Measurements from ENCODE around the gene RIF1.

GRCh38 chr2:151363709-151364108 lies 46.0 kb upstream of the RIF1 start:
- no peak for TF ChIP-seq YY1 (IDR thresholded peaks at IDR 0.05; ENCODE audit: insufficient read depth, insufficient read length)
- no peak for TF ChIP-seq ZNF274 (IDR thresholded peaks at IDR 0.05; ENCODE audit: low read depth, low read length)
